Measurements from ENCODE around the gene HHATL.

Gene HHATL

DNA sequence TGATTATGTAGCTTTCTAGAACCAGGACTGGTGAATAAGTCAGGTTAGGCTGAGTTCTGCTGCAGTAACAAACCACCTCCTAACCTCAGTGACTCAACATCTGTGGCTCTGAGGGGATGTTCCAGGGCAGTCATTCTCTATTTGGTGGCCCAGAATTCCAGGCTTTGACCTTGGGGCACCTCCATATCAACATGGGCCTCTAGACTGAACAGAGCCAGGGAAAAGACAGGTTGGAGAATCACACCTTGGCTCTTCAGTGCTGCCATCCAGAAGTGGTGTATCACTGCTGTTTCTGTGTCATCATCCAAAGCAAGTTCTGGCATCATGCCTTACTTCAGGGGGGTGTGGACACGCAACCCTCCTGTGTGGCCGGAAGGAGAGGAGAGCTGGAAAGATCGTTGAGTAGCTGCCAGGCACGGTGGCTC, 33.8 kb downstream of the HHATL start:
- no peaks in the 10 kb centered on the region for H3K27me3 ChIP-seq (ENCODE audit: insufficient read depth, low read length)
- no peak overlapping the region for H2AFZ ChIP-seq (ENCODE audit: low read length)
- H3K79me2 ChIP-seq (ENCODE audit: insufficient read depth, low read length) = no peaks in the 10 kb centered on the region
- no peak overlapping the region for H3K4me2 ChIP-seq (ENCODE audit: low read length)
- TF ChIP-seq, protein P1, sequence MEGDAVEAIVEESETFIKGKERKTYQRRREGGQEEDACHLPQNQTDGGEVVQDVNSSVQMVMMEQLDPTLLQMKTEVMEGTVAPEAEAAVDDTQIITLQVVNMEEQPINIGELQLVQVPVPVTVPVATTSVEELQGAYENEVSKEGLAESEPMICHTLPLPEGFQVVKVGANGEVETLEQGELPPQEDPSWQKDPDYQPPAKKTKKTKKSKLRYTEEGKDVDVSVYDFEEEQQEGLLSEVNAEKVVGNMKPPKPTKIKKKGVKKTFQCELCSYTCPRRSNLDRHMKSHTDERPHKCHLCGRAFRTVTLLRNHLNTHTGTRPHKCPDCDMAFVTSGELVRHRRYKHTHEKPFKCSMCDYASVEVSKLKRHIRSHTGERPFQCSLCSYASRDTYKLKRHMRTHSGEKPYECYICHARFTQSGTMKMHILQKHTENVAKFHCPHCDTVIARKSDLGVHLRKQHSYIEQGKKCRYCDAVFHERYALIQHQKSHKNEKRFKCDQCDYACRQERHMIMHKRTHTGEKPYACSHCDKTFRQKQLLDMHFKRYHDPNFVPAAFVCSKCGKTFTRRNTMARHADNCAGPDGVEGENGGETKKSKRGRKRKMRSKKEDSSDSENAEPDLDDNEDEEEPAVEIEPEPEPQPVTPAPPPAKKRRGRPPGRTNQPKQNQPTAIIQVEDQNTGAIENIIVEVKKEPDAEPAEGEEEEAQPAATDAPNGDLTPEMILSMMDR (IDR thresholded peaks at IDR 0.05; ENCODE audit: low read length) = no peak
- no peak for TF ChIP-seq EZH2 (IDR thresholded peaks at IDR 0.05; ENCODE audit: borderline replicate concordance, low read length)
- H3K9ac ChIP-seq (ENCODE audit: low read length) = no peak overlapping the region
- no peaks in the 10 kb centered on the region for H3F3A ChIP-seq (ENCODE audit: insufficient read depth, low read length)
- H4K20me1 ChIP-seq (ENCODE audit: insufficient read depth, low read length) = no peaks in the 10 kb centered on the region
- peaks cover 9% of the 10 kb centered on the region for H3K4me1 ChIP-seq (ENCODE audit: insufficient read depth, low read length, severe bottlenecking)
- H3K9me2 ChIP-seq (ENCODE audit: low read depth, low read length) = no peaks in the 10 kb centered on the region
- H3K4me3 ChIP-seq (ENCODE audit: low read depth, low read length, poor library complexity, severe bottlenecking) = no peak overlapping the region
- H3K9me3 ChIP-seq (ENCODE audit: low read length) = no peaks in the 10 kb centered on the region
- no peak overlapping the region for H3K27ac ChIP-seq (ENCODE audit: low read depth, low read length, poor library complexity, severe bottlenecking)
- no peaks in the 10 kb centered on the region for H3K36me3 ChIP-seq (ENCODE audit: insufficient read depth, low read length)

DNA sequence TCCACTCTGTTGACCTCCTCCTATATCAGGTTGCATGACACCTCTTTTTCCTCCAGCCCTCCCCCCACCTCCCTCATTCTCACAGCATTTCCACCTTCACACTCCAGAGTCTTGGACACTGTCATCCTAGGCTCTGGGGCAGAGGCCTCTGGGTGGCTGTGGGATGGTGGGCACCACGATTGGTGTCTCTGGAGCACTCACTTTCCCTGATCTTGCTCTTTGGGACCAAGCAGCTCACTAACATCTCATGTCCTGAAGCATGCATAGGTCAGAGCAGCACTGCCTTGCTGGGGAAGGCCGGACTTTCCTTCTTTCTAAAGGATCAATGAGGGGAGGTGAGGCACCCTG, 34.2 kb downstream of the HHATL start:
- Histone ChIP-seq H3K9ac (ENCODE audit: low read length) (no peak overlapping the region), H3K4me2 (ENCODE audit: low read length) (no peak overlapping the region)

DNA sequence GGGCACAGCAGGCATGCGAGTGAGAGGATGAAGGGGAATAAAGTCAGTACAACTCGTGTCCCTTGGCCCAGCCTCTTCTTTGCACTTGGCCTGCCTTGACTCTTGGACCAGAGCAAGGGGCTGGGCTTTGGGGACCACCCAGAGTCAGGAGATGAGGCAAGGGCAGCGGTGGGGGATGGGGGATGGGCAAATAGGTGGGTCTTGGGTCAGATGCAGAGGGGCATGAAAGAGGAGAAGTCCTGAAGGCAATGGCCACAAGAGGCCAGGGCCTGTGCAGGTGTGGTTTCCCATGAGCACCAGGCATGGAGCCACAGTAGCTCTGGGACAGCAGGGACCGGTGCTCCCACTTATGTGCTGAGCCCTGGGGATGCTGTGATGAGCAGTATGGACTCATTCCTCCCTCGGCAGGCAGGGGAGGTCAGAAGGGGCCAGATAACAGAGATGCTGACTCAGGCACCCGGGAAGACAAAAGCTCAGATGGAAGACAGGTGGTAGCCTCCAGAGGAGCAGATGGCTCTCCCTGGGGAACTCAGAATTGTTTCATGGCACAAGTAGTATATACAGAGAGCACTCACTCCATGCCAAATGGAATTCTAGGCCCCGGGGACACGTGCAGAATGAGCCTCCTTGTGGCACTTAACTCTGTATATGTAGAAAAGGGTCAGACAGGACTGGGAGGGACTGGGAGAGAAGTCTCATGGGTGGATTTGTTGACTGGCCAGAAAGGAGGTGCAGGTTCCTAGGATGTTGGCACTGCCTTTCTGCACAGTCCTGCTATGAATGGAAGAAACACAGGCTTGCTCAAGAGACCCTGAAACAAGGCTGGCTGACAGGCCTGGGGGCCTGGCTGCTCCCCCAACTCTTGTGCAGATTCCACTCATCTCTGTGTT, 34.8 kb downstream of the HHATL start:
- Histone ChIP-seq H3K27ac (ENCODE audit: low read depth, low read length, poor library complexity, severe bottlenecking) (no peak overlapping the region), H2AFZ (ENCODE audit: low read length) (no peak overlapping the region)
- TF ChIP-seq EZH2 (IDR thresholded peaks at IDR 0.05; ENCODE audit: borderline replicate concordance, low read length) = no peak

More for the DNA sequence above, 34.2 kb downstream of the HHATL start:
- Histone ChIP-seq H3F3A (ENCODE audit: insufficient read depth, low read length) (no peaks in the 10 kb centered on the region), H3K36me3 (ENCODE audit: insufficient read depth, low read length) (no peaks in the 10 kb centered on the region), H3K79me2 (ENCODE audit: insufficient read depth, low read length) (no peaks in the 10 kb centered on the region), H3K9me2 (ENCODE audit: low read depth, low read length) (no peaks in the 10 kb centered on the region), H3K9me3 (ENCODE audit: low read length) (no peaks in the 10 kb centered on the region), H4K20me1 (ENCODE audit: insufficient read depth, low read length) (no peaks in the 10 kb centered on the region), H2AFZ (ENCODE audit: low read length) (no peak overlapping the region), H3K27me3 (ENCODE audit: insufficient read depth, low read length) (no peaks in the 10 kb centered on the region), H3K4me1 (ENCODE audit: insufficient read depth, low read length, severe bottlenecking) (peaks cover 12% of the 10 kb centered on the region), H3K27ac (ENCODE audit: low read depth, low read length, poor library complexity, severe bottlenecking) (no peak overlapping the region), H3K4me3 (ENCODE audit: low read depth, low read length, poor library complexity, severe bottlenecking) (no peak overlapping the region)
- TF ChIP-seq, protein P1 (IDR thresholded peaks at IDR 0.05; ENCODE audit: low read length) = no peak
- TF ChIP-seq EZH2 (IDR thresholded peaks at IDR 0.05; ENCODE audit: borderline replicate concordance, low read length) = no peak

More for the DNA sequence above, 34.8 kb downstream of the HHATL start:
- Histone ChIP-seq H3F3A (ENCODE audit: insufficient read depth, low read length) (no peaks in the 10 kb centered on the region), H3K36me3 (ENCODE audit: insufficient read depth, low read length) (no peaks in the 10 kb centered on the region), H3K79me2 (ENCODE audit: insufficient read depth, low read length) (no peaks in the 10 kb centered on the region), H4K20me1 (ENCODE audit: insufficient read depth, low read length) (no peaks in the 10 kb centered on the region), H3K9ac (ENCODE audit: low read length) (no peak overlapping the region), H3K4me3 (ENCODE audit: low read depth, low read length, poor library complexity, severe bottlenecking) (no peak overlapping the region), H3K9me3 (ENCODE audit: low read length) (no peaks in the 10 kb centered on the region), H3K4me1 (ENCODE audit: insufficient read depth, low read length, severe bottlenecking) (peaks cover 12% of the 10 kb centered on the region), H3K9me2 (ENCODE audit: low read depth, low read length) (no peaks in the 10 kb centered on the region), H3K4me2 (ENCODE audit: low read length) (no peak overlapping the region), H3K27me3 (ENCODE audit: insufficient read depth, low read length) (no peaks in the 10 kb centered on the region)
